Activated T-cell treated with anti-CD3 and anti-CD28 coated beads, Interleukin-2, amount 50 U/mL, for 1 hour (primary cell): ENCODE results near the gene CAPN15.
A peak's percentile ranks its signal among the peaks of the same experiment; 100 is the strongest.

Source experiments
- DNase-seq: peaks from one replicate; pipeline ENCODE4 v3.0.0-alpha.2; 2020

The CAPN15 gene

DNA sequence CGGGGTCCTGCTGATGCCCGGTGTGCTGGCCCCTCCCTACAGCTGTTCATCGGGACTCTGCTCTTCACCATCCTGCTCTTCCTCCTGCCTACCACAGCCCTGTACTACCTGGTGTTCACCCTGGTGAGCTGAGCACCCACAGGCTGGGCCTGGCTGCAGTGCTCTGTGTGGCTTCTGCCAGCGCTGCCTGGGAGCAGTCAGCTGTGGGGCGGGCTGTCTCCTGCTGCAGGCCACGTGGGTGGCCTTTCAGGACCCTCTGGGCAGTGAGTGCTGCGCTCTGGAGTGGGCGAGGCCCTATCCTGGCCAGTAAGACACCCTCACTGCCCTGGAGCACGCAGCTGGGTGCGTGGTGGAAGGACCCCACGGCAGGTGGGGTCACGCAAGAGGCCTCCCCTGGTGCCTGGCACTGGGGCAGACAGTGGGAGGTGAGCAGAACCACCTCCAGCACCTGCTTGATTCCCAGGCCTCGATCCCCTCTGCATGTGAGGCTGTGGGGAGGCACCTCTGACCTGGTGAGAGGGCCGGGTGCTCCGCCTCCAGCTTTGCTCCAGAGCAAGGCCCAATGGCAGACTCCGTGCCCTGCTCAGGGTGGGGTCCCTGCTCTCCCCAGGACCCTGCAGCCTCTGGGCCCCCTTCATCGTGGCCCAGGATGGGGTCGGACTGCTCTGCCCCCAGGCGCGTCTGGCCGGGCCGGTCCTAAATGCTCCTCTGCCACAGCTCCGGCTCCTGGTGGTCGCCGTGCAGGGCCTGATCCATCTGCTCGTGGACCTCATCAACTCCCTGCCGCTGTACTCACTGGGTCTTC is 52.8 kb downstream of the CAPN15 start:
- DNase-seq: no peak

DNA sequence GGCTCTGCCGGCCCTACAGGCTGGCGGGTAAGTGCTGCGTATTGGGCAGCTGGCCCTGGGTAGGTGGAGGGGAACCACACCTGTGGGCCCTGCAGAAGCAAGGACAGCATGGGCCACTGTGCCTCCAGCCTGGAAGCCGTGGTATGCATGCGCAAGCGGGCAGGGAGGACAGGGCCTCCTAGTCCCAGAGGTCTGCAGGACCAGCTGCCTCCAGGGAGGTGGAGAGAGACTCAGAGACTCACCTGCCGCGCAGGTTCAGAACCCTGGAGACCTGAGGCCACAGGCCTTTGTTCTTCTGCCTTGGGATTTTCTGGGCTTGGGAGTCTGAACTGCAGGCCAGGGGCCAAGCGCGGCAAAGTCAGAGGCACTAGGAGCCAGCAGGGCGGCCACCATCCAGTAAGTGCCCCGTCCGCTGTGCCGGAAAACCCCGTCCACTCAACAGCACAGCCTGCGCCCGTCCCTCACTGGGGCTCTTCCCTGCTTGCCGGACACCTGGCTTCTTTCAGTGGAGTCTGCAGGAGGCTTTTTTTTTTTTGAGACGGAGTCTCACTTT is 53.5 kb downstream of the CAPN15 start:
- no peak for DNase-seq

DNA sequence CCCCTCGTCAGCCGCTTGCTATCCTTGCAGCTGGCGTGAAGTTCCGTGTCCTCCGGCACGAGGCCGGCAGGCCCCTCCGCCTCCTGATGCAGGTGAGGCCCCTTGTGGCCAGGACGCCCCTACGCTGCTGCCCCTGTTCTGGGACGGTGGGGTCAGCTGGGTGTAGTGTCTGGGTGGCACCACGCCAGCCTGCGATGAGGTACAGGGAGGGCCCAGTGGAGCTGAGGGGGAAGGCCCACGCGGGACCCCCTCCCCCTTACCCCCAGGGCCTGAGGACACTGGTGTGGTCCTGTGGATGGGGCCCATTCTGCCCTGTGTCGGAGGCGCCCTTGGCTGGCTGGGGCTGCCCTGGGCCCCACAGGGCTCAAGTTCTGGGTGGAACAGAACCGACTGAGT is 54.7 kb downstream of the CAPN15 start:
- no peak for DNase-seq

DNA sequence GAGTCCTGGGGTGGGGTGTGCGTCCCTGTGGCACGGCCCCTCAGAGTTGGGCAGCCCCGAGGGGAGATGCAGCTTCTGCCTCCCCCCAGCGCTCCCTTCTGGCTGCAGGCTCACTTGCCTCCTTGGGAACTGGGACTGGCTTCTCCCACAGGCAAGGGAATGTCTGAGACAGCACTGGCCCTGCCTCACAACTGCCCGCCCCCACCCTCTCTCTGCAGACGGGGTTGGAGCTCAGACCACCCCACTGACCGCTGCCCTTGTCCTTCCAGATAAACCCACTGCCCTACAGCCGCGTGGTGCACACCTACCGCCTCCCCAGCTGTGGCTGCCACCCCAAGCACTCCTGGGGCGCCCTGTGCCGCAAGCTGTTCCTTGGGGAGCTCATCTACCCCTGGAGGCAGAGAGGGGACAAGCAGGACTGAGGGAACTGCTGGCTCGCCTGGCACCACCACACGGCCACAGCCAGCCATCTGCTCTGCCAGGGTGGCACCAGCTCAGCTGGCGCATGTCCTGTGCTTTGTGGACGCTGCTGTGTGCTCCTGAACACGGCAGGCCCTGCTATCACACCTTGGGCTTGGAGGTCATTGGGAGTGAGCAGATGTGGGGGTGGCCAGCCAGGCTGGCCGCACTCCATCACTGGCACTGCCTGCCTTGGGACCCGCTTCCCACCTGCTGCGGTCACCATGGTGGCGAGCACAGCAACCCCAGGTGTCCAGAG is 55.3 kb downstream of the CAPN15 start:
- no peak for DNase-seq

DNA sequence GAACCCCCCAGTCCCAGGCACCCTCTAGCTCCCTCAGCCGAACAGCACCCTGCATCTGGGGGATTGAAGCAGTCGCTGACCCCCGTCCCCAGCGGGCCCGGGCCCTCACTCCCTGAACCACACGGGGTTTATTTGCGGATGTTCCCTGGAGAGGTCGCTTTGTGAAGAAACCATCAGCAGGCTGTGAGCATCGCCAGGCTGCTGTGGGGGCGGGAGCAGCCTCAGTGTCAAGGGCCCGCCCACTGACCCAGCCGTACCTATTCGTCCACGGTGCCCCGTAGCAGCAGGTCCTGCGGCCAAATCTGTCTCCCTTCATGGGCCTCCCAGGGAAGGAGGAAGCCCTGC is 55.9 kb downstream of the CAPN15 start:
- DNase-seq: no peak

DNA sequence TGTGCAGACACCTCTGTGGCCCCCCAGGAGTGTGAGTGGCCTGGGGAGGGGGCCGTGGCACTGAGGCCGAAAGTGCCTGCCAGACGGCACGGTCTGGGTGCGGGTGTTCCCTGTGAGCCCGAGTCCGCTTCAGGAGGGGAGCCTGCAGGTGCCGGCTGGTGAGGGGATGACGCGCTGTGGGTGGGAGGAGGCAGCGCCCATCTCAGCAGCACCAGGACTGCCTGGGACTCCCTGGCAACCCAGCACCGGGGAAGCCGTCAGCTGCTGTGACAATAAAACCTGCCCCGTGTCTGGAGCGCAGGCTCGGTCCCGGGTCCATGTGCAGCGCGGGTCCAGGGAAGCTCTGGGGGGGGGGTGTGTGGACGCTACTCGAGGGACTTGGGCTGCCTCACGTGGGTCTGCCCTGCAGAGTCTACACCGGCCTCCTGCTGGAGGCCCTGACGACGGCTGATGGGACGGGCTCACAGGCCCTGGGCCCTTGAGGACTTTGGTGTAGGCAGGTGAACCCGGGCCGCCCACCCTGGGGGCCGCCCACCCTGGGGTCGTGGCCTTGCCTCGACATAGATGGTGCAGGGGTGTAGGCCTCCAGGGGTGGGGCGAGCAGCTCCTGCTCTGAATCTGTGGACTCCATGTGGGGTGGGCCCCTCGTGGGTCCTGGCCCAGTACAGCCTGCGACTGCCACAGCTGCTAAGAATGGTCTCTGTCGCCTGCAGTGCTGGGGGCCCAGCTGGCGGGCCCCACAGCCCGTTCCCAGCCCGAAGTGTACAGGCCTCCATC is 56.5 kb downstream of the CAPN15 start:
- no peak for DNase-seq

DNA sequence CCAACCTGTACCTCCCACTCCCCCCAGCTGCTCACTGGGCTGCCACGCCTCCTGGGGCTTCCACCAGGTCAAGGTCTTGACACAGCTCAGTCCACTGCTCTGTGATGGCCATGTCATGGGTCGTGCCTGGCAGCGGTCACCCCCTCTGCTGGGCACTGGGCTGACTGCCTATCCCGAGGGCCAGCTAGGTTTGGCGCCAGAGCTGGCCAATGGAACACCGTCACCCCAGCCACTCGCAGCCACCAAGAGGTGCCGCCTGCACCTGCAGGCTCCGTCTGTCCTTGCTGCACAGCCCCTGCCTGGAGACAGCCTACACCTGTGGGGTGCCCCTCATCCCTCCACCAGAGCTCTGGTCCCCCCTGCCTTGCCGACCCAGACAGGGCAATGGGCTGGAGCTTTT is 57.8 kb downstream of the CAPN15 start:
- DNase-seq: no peak

DNA sequence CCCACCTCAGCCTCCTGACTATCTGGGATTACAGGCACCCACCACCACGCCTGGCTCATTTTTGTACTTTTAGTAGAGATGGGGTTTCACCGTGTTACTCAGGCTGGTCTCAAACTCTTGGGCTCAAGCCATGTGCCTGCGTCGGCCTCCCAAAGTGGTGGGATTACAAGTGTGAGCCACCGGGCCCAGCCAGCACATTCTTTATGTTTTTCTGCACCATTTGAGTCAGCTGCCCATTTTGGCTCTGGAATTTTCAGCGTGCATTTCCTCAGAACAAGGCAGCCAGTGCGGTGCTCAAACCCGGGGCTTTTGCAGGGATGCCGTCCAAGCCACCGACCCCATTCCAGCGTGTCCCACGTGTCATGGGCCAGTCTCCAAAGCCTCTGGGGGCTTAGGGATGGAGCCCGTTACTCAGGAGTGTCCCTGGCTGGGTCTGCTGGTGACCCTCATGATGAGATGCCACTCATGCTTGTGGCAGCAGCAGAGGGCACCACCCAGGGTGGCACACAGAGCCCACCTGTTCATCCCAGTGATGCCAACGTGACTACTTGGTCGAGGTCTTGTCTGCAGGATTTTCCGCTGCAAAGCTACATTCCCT is 58.6 kb downstream of the CAPN15 start:
- no peak for DNase-seq

DNA sequence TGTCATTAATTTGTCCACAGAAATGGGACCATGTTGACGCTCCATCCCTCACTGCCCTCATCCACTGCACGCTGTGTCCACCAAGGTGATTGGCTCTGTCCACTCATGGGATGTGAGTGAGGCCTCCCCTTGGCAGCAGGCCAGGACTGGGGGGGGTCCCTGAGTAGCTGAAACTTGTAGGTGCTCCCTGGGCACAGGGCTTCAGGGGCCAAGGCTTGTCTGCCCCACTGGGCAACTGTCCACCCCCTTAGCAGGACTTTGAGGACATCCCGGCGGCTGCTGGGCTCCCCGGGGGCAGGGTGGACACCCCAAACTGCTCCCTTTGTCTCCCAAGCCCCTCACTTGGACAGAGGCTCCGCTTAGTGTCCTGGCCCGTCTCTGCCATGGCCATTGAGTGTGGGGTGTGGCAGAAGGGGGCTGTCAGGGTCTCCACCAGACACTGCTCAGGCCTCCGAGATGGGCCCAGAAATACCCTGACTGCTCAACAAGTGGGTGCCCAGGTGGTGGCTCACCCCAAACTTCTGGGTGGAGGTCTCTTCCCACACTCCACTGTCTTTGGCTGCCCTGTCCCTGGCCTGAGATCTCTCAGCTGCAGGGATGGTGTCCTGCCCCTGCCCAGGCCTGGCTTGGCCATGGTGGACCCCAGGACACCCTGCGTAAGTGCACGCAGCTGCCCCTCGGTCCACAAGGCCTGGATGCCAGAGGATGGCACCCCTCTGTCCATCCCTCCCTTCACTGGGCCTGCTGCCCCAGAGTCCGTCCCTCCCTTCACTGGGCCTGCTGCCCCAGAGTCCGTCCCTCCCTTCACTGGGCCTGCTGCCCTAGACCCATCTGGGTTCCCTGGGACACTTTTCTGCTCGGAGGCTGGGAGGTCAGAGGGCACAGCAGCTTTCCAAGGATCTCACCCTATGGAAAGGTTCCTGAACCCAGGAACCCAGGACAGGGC is 59.4 kb downstream of the CAPN15 start:
- no peak for DNase-seq

DNA sequence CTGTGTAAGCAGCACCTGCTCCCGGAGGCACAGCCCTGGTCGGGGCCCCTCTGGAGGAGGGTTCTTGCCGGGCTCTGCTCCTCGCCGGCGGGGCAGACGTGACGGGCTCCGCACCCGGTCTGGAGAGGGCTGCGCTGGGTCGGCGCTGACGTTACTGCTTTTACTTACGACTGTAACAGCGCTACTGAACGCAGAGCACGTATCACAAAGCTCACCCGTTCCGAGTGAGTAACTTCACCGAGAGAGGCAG is 61.1 kb downstream of the CAPN15 start:
- DNase-seq: peak; percentile 69

DNA sequence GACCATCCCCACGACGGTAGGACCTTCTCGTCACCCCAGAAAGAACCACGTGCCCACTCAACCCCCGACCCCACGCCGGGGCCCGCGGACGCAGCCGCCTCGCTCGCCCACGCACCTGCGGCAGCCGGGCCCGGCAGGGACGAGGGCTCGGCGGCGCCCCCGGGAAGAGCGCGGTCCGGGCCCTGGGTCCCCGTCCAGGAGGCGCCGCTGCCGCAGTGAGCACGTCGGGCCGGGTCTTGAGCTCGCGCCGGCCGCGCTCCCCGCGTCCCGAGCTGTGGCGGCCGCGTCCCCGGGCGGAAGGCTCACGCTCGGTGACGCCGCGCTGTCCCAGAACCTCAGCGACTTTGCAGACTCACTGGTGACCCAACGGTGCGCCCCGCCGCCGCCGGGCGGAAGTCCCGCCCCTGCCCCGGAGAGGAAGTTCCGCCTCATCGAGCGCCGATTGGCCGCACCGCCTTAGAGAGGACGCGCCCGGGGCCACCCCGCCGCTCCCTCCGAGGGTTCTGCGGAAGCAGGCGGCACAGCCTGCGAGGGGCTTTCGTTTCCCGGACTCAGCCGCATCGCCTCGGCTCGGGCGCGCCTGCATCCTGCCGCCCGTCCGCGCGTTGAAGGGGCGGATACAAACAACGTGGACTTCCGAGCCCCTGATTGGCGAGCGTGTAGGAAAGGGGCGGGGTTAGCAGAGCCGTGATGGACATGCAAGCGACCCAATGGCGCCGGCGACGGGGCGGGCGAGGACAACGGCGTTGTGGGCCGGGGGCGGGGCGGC is 61.6 kb downstream of the CAPN15 start:
- peak; percentile 100 for DNase-seq

DNA sequence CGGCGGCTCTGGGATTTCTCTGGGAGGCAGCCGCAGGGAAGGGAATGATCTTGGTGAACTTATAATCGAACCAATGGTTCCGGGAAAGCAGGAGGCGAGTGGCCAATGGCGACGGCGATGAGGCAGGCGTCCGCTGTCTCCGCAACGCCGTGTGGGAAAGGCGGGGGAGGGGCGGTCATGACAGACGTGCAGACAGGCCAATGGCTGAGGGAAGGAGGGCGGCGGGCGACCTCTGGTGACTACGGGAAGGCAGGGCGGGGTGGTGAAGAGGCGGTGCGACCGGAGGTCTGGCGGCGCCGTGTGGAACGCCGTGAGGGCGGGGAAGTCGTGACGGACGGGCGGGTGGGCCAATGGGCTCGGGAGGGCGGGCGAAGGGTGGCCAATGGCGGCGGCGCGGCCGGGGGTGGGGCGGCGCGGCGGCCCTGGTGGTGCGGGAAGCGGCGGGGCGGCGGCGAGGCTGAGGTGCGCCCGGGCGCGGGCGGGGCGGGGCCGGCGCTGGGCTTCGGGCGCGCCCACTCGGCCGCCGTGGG is 62.2 kb downstream of the CAPN15 start, which contains the start of gene RAB40C:
RAB40C (plus strand) TSS at position 409 of the 530 bp plus-strand sequence. CDS start 226 bp downstream, outside the sequence.
- peak; percentile 97 for DNase-seq

DNA sequence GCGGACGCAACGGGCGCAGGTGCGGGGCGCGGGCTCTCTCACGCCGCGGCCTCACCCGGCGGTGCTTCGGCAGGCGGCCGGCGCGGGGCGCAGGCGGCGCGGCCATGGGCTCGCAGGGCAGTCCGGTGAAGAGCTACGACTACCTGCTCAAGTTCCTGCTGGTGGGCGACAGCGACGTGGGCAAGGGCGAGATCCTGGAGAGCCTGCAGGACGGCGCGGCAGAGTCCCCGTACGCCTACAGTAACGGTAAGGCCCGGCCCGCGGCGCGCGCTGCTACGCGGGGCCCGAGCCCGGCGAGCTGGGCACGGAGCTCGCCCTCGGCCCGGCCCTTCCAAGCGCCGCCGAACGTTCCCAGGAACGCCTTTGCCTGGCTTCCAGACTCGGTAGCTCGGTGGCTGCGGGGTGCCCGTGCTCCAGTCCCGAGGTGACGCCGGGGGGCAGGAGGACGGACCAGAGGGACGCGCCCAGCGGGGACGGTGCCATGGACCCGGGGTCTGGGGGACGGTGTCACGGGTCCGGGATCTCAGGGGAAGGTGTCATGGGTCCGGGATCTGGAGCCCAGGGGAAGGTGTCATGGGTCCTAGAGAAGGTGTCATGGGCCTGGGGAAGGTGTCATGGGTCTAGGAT is 62.8 kb downstream of the CAPN15 start:
- DNase-seq: no peak

DNA sequence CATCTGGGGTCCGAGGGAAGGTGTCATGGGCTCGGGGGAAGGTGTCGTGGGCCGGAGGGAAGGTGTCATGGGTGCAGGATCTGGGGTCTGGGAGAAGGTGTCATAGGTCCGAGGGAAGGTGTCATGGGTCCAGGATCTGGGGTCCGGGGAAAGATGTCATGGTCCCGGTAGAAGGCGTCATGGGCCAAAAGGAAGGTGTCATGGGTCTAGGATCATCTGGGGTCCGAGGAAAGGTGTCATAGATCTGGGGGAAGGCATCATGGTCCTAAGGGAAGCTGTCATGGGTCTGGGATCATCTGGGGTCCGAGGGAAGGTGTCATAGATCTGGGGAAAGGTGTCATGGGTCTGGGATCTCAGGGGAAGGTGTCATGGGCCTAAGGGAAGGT is 63.3 kb downstream of the CAPN15 start:
- DNase-seq: no peak

DNA sequence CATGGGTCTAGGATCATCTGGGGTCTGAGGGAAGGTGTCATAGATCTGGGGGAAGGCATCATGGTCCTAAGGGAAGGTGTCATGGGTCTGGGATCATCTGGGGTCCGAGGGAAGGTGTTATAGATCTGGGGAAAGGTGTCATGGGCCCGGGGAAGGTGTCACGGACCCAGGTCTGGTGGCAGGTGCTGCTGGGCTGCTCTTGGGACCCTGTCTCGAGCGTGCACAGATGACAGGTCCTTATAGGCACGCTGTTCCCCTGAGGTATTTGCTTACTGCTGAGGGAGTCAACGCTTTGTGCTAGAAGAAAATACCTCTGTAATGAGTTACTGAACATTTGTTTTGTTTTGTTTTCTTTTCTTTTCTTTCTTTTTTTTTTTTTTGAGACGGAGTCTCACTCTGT is 63.7 kb downstream of the CAPN15 start:
- DNase-seq: no peak

DNA sequence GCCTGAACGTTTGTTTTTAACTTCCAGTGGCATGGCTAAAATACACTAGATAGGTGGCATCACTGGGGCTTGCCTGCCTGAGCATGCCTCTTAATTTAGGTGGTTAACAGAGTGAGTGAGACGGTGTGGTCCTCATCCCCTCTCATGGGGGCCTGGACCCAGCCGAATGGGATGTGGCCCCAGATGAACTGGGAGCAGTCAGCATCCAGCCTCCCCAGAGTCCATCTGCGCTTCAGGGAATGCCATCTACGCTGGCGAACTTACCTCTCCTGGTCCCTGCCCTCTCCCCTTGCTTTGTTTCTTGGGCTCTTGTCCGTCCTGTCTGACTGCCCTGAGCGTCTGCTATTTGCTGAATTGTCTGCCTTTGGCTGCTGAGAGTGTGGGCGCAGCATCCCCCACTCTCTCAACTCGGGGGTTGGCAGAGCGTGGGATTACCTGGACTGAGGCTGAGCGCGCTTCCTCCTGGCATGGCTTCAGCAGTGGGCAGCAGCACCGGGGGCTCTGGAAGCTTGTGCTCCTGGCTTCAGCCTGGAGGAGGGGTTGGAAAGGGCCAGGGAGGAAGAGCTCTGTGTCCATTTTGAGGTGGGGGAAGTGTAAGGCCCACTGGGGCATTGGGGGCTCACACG is 64.5 kb downstream of the CAPN15 start:
- no peak for DNase-seq

DNA sequence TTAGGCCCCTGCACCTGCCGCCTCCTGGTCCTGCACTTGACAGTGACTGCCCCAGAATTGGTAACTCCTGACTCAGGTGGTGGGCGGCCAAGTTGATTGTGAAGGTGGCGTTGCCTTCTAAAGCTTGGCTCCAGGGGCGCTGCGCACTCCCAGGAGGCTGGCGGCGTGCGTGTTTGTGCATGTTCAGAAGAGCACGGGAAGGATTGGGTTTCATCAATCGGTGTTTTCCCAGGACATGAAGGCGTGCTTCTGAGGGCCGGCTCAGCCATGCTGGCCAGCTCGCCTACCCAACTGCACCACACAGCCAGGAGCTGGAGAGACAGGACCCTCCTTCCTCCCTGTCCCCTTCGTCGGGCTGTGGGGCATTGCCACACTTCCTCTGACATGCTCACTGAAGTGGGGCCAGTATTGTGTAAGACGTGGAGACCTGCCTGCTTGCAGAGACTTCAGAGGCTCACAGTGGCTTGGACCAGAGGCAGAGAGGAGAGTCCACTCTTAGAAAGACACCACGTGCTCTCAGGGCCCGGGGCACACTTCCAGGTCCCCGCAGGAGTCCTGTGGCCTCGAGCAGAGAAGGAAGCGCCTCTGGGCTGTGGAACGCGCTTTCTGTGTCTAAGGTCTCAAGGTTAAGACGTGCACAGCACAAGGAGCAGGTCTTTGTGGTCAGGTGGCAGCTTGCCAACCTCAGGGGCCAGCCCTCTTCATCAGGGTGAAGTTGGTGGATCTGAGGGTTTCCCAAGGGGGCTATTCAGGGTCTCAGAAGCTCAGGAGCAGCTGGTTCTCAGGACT is 65.2 kb downstream of the CAPN15 start:
- no peak for DNase-seq

DNA sequence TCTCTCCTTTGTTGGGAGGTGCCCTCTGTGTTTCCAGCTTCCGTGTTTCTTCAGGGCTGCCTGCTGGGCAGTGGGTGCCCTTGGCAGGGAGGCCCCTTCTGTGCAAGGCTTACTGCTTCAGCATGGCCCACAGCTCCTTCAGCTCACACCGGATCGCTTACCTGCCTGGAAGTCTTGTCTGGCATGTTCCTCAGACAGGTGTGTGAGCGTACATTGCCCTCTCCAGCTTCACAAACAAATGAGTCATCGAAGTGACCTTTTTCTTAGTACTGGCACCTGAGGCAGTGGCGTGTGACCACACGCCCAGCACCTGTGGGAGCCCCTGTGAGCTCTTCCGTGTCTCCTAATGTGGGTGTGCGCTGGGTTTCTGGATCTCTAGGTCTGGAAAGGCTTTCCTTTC is 65.9 kb downstream of the CAPN15 start:
- DNase-seq: no peak

DNA sequence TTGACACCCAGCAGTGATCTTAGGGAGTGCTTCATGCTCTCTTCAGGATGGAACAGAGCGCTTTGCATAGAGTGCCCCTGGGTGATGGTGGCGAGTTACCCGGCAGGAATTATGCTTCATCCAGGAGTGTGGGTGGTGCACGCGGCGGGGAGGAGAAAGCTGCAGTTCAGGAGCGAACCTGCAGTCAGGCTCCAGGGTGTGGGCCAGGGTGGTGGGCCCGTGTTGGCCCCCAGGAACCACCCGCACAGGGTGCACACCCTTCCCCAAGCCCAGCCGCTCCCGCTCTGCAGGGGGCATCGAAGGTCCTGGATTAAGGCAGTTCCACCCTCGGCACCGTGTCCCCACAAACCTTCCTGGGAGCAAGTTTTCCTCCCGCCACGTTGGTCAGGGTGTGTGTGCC is 66.3 kb downstream of the CAPN15 start:
- DNase-seq: no peak
